GM18867 (cell line): ENCODE measurements around the gene UNC93B1.
A peak's percentile ranks its signal among the peaks of the same experiment; 100 is the strongest.

Experiments
- ATAC-seq: cut with Tn5 transposase; IDR thresholded peaks from one replicate; pipeline ENCODE4 v1.9.1; 2021; ENCODE audit warnings: mild to moderate bottlenecking, moderate library complexity; ENCODE audit not compliant: unreplicated experiment

Gene UNC93B1, protein sequence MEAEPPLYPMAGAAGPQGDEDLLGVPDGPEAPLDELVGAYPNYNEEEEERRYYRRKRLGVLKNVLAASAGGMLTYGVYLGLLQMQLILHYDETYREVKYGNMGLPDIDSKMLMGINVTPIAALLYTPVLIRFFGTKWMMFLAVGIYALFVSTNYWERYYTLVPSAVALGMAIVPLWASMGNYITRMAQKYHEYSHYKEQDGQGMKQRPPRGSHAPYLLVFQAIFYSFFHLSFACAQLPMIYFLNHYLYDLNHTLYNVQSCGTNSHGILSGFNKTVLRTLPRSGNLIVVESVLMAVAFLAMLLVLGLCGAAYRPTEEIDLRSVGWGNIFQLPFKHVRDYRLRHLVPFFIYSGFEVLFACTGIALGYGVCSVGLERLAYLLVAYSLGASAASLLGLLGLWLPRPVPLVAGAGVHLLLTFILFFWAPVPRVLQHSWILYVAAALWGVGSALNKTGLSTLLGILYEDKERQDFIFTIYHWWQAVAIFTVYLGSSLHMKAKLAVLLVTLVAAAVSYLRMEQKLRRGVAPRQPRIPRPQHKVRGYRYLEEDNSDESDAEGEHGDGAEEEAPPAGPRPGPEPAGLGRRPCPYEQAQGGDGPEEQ

DNA sequence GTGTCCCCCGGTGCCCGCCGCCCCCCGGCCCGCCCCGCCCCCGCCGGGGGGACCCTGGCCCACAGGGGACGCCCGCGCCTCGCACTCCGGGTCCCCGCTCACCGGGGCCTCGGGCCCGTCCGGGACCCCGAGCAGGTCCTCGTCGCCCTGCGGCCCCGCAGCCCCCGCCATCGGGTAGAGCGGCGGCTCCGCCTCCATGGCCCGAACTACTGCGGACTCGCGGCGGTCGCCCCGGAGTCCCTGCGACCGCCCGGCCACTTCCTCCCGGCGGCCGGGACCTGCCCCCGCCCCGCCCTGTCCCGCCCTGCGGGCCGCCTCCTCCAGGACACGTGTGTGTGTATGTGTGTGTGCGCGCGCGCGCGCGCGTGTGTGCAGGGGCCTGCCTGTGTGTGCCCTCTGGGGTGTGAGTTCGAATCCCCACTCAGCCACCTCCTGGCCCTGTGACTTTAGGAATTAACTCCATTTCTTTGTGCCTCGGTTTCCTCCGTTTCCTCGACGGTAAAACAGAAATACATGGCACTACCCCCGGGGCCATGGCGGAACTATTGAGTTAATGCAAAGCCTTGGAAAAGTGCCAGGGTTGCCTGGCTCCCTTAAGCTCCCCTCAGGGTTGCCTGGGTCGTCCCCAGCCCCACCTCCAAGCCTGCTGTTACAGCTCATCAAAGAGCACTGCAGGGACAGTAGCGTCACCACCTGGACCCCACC is at the start of gene UNC93B1:
TSS of gene UNC93B1 (minus strand) at position 252 of the 705 bp plus-strand sequence. CDS start at position 198, 54 bp downstream.
- peak; percentile 61 for ATAC-seq

DNA sequence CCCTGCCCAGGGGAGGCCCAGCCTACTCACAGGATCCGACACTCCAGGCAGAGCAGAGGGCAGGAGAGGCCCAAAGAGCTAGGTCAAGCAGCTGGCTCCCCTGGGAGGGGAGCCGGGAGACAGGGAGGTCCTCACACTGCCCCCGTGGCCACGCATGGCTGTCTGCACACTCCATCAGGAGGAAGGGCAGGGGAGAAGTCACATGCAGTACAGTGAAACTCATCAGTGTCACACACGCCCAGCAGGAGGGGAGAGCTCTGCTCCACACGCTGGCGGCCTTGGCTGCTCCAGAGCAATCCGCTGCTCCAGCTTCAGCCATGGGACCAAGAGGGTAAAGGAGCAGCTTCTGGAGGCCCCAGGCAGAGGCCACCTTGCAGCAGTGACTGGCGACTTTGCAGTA is 49.2 kb upstream of the UNC93B1 start:
- ATAC-seq, result no peak

DNA sequence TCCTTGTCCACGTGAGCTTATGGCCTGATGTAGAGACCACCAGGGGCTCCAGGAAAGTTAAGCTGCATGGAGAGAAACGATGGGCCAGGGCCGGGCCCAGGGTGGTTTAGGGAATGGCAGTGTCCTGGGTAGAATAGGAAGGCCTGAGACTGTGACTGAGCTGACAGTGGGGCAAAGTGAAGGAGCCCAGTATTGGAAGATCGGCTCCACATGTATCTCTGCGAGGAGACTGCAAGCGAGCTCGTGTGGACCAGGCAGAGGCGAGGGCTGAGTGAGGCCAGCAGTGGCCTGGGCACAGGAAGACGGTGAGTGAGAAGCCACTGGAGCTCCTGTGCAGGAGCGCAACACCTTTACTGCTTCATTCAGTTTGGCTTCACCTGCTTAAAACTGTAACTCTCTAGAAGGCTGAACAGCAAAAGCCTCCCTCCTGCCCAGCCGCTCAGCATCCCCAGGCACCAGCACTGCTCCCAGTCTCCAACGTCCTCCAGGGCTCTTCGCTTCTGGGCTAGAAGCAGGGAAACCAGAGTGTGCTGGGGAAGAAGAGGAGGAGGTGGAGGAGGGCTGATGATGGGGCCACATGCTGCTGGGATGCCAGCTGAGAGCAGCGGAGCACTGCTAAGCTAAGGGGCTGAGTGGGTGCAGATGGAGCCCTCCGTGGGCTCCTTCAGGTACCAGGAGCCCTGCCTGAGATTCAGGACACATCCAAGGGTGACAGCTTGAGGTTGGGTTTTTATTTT is 48.4 kb upstream of the UNC93B1 start:
- no peak for ATAC-seq

DNA sequence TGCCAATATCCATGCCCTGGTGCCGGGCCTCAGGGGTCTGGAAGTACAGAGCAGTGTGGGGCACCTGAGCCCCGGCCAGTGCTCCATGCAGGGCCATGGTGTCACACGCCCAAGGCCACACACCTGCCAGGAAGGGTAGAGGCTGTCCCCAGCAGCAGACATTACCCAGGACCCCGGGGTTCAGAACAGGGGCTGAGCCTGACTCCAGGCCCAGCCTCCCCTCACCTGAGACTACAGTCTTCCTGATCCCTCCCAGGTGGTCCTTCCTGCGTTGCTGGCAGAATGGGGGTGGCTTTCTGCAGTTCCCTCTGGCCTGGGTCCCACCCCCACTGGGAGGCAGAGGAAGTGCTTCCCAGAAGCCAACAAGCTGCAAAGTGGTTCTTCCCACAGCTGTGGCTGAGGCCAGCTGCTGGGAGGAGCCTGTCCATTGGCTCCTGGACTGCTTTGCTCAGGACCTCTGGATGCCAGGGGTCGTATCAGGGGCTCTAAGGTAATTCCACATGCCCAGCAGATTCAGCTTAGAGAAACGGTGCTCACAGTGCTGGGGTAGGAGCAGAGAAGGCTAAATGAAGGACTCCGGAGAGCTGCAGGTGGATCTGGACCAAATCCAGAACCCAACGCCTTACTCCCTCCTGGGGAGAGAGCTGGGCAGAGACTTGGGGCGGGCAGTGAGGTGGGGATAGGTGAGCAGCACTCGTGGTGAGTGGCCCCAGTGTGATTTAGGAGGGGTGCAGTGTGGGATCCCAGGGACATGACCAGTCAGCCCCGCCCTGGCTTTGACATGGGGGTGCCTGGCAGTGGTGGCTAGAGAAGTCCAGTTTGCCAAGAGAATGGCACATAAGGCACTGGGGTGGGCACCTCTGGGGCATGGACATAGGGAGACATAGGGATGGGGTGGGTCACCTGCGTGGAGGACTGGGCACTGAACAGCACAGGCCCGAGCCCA is 47.6 kb upstream of the UNC93B1 start:
- no peak for ATAC-seq

DNA sequence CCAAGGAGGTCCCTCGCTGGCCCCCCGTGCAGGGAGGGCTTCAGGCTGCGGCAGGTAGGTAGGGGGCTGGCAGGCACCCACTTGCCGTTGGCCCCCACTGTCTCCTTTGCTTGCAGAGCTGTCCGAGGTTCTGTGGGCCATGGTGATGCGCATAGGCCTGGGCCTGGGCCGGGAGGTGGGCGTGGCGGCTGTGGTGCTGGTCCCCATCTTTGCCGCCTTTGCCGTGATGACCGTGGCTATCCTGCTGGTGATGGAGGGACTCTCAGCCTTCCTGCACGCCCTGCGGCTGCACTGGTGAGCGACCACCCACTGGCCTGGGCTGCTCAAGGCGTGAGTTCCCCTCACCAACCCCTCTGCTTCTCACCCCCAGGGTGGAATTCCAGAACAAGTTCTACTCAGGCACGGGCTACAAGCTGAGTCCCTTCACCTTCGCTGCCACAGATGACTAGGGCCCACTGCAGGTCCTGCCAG is 46.5 kb upstream of the UNC93B1 start:
- no peak for ATAC-seq

DNA sequence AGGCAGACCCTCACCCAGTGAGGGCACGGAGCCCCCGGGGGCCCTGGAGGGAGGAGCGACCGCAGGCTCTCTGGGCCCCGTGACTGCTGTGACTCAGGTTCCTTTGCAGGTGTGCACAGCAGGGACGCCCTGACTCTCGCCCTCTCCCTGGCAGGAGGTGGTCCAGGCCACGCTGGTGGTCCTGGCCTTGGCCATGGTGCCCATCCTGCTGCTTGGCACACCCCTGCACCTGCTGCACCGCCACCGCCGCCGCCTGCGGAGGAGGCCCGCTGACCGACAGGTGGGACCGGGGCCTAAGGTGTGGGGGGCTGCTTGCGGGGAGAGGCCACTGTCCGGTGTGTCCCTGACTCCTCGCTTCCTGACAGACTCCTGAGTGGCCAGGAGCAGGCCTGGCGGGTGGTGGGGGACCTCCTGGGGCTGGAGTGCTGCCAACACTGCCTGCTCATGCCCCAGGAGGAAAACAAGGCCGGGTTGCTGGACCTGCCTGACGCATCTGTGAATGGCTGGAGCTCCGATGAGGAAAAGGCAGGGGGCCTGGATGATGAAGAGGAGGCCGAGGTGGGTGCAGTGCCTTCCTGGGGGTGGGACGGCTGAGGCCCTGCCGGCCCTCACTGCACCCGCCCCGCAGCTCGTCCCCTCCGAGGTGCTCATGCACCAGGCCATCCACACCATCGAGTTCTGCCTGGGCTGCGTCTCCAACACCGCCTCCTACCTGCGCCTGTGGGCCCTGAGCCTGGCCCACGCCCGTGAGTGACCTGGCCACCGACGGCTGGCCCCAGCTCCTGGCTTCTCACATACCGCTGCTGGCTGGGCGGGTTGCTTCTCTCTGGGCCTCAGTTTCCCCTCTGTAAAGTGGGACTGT is 45.8 kb upstream of the UNC93B1 start:
- ATAC-seq, result no peak

DNA sequence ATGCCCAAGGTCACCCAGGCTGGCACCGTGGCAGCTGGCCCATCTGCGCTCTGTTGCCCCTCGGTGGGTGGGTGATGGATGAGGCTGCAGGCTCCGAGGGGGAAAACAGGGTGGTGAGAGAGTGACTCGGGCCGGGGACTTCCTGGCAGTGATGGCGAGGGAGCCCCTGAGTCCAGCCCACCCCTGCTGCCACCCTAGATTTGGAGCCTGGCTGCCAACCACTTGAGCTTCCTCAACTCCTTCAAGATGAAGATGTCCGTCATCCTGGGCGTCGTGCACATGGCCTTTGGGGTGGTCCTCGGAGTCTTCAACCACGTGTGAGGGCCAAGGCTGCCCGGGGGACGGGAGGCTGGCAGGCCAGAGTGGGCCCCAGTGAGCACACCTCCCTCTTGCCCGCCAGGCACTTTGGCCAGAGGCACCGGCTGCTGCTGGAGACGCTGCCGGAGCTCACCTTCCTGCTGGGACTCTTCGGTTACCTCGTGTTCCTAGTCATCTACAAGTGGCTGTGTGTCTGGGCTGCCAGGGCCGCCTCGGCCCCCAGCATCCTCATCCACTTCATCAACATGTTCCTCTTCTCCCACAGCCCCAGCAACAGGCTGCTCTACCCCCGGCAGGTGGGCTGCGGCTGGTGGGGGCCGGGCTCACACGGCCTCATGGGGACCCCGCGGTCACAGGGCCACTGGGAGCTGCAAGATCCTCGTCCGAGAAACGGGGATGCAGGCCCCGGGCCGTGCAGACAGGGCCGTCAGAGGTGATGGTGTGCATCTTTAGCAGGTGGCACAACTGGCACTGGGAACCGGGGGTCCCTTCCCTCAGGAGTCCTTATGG is 45.0 kb upstream of the UNC93B1 start:
- ATAC-seq, result no peak

DNA sequence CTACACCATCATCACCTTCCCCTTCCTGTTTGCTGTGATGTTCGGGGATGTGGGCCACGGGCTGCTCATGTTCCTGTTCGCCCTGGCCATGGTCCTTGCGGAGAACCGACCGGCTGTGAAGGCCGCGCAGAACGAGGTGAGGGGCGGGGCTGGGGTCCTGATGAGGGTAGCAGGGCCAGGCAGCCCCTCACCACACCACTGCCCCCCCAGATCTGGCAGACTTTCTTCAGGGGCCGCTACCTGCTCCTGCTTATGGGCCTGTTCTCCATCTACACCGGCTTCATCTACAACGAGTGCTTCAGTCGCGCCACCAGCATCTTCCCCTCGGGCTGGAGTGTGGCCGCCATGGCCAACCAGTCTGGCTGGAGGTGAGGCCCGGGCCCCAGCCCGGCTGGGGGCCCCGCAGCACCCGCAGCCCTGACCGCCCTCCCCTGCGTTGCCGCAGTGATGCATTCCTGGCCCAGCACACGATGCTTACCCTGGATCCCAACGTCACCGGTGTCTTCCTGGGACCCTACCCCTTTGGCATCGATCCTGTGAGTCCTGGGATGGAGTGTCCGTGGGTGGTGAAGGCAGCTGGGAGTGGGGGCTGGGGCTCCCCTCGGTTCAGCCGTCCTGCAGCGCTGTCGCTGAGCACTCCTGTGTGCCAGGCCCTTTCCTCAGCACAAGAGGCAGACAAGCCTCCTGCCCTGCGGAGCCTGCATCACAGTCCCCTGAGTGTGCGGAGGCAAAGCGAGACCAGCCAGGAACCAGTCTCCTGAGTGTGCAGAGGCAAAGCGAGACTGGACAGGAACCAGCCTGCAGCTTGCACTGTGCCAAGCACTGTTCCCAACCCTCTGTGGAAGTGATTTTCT is 43.8 kb upstream of the UNC93B1 start:
- no peak for ATAC-seq

DNA sequence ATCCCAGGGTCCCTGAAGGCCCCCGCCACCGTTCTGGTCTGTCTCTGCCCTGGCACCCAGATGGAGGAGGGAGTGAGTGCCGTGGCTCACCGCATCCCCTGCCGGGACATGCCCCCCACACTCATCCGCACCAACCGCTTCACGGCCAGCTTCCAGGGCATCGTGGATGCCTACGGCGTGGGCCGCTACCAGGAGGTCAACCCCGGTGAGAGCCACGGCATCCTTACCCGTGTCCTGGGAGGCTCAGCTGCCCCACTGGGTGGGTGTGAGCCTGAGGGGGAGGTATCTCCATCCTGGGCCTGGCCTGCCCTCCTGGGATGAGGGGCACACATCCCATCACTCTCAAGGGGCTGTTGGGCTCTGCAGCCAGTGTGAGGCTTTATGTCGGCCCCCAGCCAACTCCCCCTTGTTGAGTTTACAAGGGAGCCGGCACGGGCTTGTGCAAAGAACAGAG is 41.0 kb upstream of the UNC93B1 start:
- no peak for ATAC-seq

DNA sequence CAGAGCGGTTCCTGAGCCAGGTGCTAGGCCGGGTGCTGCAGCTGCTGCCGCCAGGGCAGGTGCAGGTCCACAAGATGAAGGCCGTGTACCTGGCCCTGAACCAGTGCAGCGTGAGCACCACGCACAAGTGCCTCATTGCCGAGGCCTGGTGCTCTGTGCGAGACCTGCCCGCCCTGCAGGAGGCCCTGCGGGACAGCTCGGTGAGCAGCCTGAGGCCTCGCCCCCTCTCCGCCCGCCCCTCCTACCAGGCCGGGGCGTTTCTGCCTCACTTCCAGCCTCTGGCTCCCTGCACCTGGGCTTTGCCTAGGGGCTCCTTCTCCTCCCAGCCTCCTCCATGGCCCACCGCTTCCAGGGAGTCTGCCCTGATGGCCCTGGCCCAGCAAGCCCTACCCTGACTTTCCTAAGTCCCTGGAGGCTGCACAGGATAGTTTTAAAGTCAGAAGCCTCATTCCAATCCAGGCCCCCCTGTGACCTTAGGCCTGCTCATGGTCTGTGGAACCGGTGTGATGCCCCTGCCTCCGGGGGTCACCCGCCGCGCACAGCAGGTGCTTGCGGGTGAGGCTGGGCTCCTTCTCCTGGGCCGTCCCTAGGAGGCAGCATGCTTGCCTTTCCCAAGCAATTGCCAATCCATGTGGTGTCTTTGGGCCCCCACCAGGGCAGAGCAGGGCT is 40.4 kb upstream of the UNC93B1 start:
- ATAC-seq, result no peak

DNA sequence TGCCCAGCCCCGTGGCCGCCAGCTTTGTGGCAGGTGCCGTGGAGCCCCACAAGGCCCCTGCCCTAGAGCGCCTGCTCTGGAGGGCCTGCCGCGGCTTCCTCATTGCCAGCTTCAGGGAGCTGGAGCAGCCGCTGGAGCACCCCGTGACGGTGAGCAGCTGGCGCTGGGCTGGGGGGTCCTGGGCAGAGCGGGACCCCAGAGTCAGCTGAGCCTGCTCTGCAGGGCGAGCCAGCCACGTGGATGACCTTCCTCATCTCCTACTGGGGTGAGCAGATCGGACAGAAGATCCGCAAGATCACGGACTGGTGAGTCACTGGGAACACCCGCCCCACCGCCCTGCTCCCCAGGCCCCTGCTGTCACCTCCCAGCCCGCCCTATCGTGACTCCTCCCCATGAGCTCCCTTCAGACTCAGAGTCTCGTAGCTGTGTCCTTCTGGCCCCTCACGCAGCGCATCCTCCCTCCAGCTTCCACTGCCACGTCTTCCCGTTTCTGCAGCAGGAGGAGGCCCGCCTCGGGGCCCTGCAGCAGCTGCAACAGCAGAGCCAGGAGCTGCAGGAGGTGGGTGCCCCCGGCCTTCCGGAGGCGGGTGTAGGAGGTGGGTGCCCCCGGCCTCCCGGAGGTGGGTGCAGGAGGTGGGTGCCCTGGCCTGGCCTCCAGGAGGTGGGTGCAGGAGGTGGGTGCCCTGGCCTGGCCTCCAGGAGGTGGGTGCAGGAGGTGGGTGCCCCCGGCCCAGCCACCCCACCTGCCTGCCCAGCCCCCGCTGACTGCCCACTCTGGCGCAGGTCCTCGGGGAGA is 39.6 kb upstream of the UNC93B1 start:
- ATAC-seq, result no peak

DNA sequence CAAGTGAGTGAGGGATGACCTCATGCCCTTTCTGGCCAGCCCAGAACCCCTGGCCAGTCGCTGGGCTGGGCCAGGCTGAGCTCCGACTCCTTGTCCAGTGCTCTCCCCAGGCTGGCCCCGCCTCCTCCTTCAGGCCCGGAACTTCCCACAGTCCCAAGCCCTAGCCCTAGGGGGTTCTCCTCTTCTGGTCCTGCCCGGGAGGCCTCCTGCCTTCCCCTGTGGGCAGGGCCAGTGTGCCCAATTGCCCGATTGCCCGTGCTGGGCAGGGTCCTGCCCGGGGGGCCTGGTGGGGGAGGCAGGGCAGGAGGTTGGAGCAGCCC is 39.1 kb upstream of the UNC93B1 start:
- no peak for ATAC-seq

DNA sequence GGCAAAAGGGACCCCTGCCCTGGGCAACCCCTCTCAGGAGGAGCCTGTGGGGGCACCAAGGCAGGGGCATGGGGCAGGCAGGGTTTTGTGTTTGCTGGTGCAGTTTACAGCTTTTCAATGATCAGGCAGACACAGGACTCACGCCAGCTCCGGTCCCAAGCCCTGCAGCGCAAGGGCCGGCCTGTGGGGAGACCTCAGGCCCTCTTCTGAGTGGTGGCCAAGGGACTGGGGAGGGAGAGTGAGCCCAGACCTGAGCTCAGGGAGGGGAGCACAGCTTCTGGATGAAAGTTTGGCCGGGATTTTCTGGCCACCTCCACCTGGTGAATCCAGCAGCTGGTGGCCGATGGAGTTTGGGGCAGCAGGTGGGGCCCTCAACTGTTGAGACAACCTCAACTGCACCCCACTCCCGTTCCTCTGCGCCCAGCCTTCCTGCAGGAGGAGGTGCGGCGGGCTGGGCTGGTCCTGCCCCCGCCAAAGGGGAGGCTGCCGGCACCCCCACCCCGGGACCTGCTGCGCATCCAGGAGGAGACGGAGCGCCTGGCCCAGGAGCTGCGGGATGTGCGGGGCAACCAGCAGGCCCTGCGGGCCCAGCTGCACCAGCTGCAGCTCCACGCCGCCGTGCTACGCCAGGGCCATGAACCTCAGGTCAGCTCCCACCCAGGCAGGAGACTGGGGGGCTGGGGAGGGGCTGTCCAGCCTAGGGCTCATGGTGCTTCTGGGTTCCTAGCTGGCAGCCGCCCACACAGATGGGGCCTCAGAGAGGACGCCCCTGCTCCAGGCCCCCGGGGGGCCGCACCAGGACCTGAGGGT is 38.5 kb upstream of the UNC93B1 start:
- ATAC-seq, result no peak

DNA sequence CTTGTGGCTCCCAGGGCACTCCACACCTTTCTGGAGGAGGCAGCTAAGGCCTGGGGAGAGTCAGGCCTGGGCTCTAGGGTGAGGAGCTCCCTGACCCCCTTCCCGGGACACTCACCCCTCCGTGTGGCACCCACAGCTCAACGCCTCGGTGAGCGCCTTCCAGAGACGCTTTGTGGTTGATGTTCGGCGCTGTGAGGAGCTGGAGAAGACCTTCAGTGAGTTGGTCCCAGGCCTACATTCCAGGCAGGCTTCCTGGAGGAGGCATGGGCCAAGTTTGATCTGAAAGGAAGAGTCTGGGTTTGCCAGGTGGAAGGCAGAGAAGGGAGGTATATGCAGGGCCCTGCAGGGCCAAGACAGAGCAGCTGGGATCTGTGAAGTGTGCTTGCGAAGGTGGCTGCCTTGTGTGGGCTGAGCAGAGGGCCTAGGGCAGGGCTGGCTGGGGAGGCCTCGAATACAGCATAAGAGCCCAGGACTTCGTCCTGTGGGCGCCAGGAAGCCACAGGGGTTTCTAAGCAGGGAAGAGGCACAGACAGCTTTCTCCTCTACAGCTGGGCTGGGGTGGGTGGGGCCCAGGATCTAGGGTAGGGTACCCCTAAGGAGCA is 37.8 kb upstream of the UNC93B1 start:
- ATAC-seq, result no peak
